Limb (tissue), 2 donors: ENCODE measurements around the gene PRKD2.
"Not testable (repeated sequence)": the region's sequence is repeated elsewhere in the genome, so short reads cannot be mapped to it uniquely, and the experiment has no call there.

Experiments used
- DNase-seq, 2 donors: peaks; one replicate each; pipeline ENCODE4 v3.0.0-alpha.2; 2016; ENCODE audit errors: extremely low spot score in 2 of 2

Gene PRKD2

DNA sequence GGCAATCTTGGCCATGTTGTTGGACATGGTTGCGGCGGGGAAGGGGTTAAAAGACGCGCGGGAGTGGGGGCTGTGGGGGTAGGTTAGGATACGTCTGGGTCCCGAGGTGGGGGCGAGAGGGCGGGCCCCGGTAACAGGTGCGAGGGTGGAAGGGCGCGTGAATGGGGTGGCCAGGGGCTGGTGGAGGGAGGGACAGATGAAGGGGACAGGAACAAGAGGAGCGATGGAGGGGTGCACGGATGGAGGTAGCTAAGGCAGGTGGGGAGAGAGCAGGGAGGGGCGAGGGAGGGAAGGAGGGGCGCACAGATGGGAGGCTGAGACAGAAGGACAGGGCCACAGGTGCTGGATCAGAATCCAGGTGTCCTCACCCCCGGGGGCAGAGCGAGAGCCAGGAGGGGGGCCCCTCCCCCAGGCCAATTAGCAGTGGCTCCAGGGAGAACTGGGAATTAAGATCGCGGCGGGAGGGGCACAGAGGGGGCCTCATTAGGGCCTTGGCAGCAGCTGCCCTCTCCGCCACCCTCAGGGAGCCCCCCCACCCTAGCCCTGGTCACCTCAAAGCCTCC, 82.2 kb downstream of the PRKD2 start:
- no peak for DNase-seq

DNA sequence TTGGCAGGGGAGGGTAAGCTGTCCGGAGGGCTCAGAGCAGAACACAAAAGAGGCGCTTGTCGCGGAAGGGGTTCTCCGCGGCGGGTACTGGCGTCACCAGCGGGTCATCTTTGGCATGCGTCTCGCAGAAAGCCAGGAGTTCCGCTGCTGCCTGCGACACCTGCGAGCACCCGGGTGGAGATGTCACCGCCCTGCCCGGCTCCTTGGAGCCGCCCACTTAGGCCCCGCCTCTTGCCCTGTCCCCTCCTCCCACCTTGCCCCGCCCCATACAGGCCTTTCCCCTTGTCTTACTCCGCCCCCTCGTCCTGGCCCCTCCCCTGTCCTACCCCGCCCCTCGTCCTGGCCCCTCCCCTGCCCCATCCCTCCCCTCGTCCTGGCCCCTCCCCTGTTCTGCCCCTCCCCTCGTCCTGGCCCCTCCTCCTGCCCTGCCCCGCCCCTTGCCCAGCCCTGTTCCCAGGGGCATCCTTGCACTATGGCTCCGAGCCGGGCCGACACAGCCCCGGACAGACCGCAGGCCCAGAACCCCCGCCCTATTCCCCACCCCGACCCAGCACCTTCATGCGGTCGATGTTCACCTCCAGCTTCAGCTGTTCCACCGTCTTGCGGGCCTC, 82.8 kb downstream of the PRKD2 start:
- DNase-seq: peak in 1 of 2 donors; percentile 91

- no peak for DNase-seq
Measured at GRCh38 chr19:46633130-46633529, 83.8 kb downstream of the PRKD2 start.

- no peak for DNase-seq
Measured at GRCh38 chr19:46631481-46631880, 85.4 kb downstream of the PRKD2 start.

DNA sequence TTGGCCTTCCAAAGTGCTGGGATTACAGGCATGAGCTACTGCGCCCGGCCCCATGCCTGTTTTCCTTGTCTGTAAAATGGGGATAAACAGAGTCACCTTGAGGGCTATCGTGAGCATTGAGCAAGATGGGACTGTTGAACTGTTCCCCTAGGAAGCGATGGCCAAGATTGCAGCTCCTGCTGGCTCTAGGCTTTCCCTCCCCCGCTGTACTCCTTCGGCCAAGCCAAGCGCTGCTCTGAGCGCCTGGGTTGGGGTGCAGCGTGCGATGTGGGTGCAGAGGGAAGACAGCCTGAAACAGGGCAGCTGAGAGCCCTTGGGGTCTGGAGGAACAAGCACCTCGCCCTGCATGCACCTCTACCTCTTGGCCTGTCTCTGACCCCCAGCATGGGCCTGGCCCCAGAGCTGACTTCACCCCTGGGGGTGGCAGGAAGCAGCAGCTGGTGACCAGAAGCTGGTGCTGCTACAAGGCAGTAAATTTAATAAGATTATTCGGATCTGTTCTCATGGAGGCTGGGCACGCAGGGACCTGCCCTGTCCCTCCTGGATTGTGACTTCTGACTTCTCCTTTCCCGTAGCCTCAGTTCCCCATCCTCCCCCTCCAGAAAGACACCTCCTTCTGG, 86.2 kb downstream of the PRKD2 start:
- no peak for DNase-seq

DNA sequence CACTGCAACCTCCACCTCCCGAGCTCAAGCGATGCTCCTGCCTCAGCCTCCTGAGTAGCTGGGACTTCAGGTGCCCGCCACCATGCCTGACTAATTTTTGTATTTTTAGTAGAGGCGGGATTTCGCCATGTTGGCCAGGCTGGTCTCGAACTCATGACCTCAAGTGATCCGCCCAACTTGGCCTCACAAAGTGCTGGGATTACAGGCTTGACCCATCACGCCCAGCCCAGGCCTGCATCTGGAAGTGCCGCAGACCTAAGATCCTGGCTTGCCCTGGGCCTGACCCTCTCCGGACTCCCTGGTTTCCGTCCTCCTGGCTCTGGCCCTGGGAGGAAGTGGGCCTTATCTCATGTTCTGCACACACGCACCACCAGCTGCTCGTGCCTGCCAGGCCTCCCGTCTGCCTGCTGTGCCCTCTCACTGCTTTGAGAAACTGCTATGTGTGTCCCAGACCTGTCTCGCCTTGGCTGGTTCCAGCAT, 87.3 kb downstream of the PRKD2 start:
- no peak for DNase-seq

DNA sequence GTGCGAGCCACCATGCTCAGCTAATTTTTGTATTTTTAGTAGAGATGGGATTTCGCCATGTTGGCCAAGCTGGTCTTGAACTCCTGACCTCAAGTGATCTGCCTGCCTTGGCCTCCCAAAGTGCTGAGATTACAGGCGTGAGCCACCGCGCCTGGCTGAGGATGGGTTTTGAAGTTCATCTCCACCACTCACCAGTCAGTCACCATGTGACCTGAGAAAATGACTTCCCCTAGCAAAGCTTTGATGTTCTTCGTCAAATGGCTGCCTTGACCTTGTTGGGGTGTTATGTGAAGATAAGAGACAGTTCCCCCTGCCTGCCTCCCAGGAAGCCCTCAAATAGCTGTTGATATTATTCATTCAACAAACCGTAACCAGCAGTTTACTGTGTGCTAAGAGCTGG, 87.9 kb downstream of the PRKD2 start:
- DNase-seq: not testable (repeated sequence)

DNA sequence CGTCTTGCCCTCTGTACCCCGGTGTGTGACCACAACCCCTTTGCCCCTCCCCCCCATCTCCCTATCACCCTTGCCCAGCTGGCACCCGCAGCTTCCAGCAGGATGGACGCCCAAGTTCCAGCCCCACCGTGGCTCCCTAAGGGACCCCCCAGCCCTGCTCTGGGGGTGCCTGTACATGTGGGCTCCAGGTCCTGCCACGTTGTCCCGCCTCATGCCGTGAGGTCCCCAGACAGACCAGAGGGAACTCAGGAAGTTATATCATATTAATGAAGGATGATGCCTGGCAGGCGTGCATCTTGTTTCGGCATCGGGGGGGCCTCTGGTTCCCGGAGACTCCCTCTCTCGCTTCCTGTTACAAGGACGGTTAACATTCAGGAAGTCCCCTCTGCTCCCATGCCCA, 90.5 kb downstream of the PRKD2 start:
- no peak for DNase-seq

DNA sequence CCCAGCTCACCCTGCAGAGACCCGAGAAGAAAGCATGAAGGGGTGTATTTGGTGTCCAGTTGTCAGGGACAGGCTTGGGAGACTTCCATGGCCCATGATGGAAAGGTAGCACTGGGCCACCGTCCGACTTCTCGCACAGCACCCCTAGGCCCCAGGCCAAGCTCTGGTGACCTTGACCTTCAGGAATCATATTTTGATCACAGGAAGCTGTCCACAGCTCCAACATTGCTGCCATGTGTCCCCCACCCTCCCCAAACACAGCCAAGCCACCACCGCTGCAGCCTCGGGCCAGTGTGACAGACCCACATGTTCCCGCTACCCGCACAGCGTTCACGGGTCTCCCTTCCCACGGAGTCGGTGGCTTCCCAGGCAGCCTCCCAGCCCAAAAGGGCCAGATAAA, 91.2 kb downstream of the PRKD2 start:
- DNase-seq: no peak

DNA sequence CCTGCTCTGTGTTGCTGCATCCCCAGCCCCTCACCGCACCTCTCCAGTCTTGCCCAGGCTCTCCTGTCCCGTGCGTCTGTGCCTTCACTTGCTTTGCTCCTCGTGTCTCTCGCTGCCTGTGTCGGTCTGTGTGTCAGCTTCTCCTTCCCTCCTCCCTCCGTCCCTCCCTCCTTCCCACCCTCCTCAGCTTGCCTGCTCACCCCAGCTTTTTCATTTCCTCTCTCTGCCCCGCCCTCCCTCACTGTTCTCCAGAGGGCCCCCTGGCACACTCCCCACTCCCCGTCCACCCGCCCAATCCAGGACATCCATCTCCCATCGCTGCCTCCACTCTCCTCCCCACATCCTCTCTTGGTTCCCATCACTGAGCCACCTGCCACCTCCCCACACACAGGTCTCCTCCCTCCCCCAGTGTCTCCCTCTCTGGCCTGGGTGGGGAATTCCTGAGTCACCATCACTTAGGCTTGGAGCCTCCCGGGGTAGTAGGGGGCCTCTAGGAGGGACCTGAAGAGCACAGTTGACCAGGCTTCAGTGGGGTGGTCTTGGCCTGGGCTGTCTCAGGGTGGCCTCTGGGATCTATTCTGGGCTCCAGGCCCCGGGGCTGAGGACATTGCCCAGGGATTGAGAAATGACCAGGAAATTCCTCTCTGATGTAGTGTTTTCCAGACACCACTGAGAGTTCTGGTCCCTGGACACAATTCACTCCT, 91.8 kb downstream of the PRKD2 start, which contains the start of gene PTGIR:
PTGIR (minus strand) TSS at position 132 of the 704 bp plus-strand sequence. CDS start 864 bp downstream, outside the sequence.
- peak in 1 of 2 donors; percentile 70 for DNase-seq
